NOMO-1 treated with DMSO at 0.1 percent for 48 hours (cell line): ENCODE data around the gene MOV10L1.

Experiments
- DNase-seq: peaks from one replicate; lab custom pipeline; 2025; ENCODE audit not compliant: unreplicated experiment; lab: John Stamatoyannopoulos, UW

MOV10L1 gene

DNA sequence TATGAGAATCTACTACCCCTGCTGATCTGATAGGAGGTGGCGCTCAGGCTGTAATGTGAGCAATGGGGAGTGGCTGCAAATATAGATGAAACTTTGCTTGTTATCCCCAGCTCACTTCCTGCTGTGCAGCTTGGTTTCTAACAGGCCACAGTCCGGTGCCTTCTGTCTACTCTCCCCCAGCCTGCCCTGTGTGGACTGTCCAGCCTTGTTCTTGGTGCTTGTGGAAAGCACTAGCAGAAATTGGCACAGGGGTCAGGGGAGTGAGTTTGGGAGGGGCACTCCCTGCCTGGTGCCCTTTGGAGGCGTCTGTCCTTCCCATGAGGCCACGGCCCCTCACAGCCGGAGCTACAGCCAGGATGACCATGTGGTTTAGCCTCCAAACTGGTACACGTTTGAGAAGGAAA, 14.3 kb downstream of the MOV10L1 start:
- DNase-seq: no peak

DNA sequence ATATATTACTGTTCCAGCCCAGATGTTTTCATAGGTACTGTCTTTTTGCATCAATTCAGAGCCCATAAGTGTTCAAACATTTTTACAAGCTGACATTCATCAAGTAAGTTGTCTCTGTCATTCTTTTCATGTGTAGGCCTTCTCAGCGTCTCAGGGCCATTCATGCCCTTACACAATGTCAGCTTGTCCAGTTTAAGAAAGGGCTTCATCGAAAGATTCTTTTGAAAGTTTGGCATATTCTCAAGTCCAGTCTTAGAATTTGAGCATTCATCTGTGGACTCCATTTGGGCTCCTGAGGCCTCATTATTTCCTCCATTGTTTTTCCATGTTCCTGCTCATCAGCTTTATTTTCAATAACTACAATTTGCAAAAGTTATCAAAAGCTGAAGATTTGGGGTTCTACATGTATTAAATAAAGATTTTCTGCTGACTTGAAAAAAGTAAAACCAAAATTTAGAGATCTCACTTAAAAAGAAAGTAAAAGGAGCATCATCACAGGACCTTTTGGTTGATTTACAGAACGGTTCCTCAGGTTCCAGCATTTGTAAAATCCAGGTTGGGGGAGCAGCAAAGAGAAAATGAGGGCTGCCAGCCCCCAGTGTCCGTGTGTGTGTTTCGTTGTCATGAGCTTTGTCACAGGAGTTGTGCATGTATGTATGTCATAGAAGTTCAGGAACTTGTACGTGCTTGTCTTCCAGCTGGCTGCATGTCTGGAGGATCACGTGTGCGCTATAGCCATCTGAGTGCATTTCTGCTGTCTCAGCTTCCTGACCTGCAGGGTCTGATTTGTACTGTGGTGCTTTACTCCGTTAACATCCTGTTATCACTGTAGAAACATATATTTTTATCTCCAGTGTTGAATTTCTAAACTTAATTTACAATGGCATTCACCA, 15.6 kb downstream of the MOV10L1 start:
- no peak for DNase-seq

DNA sequence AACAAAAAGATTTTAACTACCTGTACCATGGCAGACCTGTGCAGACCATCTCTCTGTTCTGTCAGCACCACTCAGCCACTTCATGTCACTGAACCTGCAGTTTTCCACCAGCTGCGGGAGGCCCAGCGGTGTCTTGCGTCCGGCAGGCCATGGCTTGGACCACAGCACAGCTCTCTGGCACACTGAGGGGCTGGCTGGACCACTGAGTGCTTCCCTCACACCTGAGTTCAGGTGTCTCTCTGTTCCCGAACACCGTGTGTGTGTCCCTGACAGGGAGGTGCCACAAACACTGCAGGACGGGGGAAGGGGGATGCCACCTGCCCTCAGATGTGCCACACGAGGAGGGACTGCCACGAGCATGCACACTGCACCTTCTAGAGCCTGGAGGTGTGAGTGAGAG, 17.7 kb downstream of the MOV10L1 start:
- DNase-seq: no peak

DNA sequence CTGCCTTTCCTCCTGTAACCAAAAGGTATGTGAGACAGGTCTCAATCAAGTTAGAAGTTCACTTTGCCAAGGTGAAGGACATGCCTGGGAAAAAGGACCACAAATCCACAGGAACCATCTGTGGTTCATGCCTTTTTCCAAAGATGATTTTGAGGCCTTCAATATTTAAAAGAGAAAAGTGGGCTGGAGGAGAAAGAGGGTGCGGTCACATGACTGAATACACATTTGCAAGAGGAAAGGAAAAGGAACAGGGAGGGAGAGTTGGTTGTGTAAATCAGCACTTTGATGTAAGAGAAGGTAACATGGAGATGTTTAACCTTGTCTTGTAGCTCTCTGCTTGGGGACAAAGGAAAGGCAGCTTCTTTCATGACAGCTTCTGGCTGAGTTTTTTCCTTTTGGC, 21.2 kb downstream of the MOV10L1 start:
- DNase-seq: no peak

DNA sequence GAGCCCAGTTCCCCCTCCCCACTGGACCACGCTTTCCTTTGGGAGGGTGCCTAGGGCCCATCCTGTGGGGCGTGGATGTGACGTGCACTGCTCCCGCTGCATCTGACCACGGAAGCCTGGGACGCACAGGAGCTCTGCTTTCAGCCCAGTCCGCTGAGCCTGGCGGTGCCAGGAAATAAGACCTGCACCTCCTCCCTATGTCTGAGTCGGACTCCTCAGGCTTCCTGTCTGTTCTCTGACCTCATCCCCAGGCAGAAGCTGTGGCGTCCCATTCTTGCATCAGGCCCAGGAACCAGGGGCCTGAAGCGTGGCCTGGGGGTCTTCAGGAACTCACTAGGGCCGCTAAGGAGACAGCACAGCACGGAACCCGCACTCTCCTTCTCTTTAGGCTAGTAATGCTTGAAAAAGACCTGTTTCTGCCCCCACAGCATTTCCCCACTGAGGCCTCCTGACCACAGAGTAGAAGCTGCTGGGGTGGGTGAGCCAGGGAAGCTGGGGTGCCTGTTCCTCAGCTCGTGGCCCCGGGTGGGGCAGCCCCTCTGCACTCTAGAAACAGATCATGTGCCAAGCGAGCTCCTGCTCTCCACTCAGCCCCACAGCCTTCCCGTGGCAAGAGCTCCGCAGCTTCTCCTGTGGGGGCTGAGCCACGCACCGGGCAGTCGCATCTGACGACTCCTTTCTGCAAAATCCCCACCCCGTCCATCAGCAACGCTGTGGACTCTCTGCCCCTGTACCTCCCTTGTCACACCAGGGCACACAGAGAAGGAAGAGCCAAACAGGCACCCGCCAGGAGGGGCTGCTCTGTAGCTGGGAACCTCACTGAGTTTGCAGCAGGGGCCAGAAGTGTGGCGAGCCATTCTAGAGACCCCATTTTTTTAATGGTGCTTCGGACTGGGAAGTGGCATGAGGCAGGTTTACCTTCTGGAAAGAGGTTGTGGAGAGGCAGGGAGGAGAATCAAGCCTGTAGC, 22.6 kb downstream of the MOV10L1 start:
- DNase-seq: no peak

DNA sequence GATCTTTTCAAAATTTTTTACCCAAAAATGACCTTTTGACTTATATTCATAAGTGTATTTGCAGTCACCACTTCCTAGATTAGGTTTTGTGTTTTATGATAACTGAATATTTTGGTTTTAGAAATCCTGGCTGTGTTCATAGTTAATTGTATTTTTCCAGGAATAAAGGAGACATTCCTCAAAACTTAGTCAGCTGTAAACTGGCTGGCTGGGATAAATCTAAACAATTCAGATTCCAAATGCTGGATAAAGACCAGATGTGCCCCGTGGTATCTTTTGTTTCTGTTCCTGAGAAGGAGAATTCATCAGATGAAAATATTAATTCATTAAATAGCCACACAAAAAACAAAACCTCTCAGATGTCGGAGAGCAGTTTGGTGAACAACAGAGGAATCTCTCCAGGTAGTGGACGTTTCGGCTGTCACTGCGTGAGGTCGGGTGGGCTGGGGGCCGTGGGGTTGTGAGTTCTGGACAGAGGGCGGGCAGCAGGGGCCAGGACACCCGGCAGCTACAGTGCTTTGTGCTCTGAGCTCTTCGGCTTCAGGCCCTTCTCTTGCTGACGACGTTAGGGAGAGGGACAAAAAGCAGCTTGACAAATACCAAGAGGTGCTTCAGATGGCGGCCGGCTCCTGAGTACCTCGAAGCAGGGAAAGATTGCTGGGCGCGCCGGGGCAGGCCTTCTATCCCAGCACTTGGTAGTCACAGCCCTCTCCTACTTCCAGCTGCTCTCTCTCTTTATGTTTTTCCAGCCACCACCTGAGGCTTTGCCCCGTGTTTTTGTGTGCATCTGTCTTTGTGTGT, 24.6 kb downstream of the MOV10L1 start:
- no peak for DNase-seq

DNA sequence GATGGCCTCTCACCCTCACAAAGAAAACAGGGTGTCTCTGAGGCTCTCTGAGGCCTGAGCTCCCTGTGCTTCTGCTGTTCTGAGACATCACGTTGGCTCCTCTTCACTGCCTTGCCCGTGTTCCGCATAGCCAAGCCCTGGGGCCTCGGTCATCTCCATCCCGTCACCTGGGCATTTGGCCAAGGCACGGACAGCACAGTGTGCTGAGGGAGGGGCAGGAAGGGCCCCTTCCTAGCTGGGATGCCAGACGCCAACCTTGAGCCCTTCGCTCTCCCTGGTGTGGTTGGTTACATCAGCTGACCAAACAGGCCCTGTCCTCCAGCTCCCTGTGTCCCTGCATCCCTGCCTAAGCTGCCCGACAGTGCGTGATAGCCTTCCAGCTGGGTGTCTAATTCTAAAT, 25.9 kb downstream of the MOV10L1 start:
- DNase-seq: no peak

DNA sequence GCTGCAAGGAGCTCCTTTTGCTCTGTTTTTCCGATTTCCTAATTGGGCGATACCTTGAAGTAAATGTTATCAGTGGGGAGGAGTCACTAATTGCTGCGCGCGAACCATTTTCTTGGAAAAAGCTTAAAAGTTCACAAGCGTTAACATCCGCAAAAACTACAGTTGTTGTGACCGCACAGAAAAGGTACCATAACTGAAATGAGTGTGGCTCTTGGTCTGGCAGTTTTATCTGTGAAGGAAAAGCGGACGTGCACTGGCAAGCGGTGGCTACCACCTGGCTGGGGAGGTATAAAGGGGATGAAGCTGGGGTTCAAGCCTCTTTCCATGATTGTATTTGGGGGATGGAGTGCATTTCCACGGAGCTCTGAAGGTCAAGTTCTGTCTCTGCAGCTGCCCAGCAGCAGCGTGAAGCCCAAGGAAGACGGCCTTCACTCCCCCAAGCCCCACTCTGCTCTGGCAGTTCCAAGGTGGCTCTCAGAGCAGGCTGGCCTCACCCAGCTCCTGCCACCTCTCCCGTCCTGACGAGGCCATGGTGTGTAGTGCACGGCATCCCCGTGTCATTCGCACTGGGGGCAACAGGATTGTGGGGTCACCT, 27.5 kb downstream of the MOV10L1 start:
- DNase-seq: no peak

DNA sequence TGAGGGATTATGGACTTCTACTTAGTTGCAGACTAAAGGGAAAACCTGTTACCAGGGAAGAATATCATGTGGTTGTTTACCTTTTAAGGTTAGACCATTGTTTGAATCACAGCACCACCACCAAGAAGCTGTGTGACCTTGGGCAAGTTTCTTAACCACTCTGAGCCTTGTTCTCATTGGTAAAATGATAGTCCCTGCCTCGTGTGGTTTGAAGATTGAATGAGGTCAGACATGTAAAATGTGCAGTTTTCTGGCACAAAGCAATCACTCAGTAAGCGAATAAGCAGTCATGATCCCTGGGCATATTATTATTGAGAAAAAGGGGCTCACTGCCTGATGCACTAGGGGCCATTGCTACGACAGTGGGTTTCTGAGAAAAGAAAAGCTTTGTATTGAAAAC, 28.3 kb downstream of the MOV10L1 start:
- no peak for DNase-seq

DNA sequence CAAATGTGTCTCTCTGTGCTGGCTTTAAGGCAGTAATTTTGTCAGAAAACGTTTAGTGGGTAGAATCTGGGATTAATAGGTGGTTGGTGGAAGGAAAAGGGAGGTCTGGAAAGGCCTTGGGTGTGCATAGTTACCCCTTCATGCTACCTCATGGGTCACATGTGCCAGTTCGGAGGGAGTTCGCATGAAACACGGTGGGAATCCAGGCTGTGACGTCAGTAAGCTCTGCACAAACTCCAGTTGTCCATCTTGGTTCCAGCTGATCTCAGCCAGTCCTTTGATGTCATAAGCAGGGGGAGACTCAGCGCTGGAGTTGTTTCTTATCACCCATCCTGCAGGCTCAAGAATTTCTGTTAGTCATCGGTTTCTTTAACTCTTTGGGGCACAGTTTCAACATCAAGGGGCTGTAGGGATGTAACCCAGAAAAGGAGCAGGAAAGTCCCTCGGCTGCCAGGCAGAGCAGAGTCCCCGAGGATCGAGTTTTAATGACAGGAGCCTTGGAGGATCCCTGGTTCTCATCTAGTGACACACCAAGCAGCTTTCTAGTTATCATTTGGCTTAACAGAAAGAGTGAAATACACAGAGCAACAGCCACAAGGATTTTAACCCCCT, 28.9 kb downstream of the MOV10L1 start:
- no peak for DNase-seq

DNA sequence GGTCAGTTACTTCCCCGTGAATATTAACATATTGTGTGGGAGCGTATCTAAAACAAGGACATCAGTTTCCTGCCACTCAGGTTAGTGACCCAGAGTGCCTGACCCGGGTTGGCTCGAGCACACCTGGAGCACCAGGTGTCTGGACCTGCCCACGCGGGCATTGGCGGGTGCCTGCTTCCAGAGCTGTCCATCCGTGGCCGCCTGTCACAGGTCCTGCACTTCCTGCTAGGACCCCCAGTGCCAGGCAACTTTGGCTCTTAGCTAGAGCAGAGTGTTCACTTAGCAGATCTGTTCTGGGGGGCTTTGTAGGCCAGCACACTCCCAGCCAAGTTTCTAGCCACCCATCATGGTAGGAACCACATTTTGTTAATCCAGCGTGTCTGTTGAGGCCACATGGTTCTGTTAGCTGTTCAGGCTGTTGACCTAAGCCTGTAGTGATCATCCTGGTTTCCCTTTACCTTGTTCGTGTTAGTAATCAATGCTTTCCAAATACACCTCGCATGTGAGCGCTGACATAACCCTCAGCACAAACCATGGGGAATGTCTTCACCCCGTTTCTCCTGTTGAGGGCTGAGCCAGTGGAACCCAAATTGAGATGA, 29.5 kb downstream of the MOV10L1 start:
- no peak for DNase-seq

DNA sequence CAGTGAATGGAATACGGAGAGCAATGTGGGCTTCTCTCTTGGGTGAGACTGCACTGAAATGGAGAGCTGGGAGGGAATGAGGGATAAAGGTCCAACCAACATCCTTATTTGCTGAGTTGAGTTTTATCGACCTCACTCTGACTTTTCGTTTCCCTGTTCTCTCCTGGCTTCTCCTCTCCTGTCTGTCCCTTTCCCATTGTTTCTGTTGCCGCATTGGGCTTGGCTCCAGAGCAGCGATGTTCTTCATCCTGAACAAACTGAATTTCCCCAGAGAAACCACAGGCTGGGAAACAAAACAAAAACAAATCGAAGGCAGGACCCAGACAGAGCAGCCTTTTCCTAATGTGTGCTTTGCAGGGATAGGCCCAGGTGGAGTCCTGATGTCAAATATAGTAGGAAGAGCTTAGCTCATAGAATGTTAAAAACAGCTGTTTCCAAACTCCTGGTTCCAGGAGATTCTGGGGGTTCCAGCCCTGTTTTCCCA, 30.0 kb downstream of the MOV10L1 start:
- DNase-seq: no peak

DNA sequence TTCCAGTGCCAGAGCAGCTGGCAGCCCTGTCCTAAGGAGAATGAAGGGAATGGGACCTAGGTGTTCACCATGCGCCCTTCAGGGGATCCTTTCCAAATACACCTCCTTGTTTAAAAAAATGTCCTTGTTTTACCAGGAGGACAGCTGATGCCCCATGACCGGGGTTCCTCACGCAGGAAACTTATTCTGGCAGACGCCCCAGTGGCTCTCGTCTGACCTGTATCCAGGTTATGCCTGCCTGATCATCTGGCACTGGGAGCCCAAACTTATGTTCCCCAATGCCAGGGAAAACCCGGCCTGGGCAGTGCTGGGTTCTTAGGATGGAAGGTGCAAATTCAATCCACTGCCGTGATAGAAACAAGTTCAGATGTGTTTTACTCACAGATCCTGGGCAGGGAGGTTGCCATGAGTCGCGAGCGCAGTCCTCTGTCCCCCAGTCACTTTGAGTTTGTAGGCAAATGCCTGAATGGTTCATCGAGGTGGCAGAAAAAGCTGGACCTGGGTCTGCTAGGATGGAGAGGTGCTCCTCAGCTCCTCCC, 31.5 kb downstream of the MOV10L1 start:
- DNase-seq: no peak

DNA sequence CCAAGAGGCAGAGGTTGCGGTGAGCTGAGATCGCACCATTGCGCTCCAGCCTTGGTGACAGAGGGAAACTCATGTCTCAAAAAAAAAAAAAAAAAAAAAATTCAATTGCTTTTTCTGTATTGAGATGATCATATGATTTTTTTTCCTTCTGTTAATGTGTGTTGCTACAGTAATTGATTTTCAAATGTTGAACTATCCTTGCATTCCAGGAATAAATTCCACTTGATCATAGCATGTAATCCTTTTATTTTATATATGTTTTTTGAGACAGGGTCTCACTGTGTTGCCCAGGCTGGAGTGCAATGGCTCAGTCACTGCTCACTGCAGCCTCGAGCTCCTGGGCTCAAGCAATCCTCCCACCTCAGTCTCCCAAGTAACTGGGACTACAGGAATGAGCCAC, 33.3 kb downstream of the MOV10L1 start:
- DNase-seq: no peak

DNA sequence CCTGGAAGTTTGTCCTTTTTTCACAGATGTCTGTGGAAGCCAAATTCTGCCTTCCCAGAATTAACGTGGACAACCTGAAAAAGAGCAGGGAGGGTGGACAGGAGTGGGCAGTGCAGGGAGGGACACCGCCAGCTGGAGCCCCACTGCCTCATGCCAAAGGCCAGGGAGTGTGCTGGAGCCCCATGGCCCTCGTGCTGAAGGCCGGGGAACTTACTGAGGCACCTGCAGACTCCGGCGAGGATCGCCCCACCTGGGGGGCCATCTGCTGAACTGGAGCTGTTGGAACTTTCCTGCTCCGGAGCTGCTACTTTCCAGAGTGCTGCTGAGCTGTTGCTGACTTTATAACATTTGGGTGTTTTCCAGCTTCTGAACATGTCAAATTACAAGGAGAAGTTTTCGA, 35.2 kb downstream of the MOV10L1 start:
- DNase-seq: no peak

DNA sequence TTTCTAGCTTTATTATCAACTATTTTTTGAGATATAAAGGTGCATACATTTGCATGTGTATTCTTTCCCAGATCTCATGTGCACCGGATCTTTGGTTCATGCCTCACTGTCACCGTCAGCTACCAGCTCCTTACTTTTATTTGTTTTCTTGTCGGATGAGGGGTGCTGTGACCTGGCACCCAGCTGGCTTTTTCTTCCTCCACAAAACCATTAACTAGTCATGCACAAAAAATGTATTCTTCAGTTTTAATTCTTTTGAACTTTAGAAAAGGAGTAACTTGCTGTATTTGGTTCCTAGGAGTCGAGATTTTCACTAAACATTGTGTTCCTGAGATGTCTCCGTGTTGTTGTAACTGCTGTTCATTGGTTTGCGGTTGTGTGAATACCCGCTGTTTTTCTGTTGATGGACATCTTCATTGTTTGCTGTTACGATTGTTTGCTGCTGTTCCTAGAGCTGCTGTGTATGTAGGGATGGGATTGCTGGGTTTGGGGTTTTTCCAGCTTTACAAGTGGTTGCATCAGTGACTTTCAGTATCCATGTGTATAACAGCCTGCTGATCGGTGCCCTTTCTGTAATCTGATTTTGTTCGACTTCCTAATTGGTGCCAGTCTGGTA, 39.4 kb downstream of the MOV10L1 start:
- no peak for DNase-seq

DNA sequence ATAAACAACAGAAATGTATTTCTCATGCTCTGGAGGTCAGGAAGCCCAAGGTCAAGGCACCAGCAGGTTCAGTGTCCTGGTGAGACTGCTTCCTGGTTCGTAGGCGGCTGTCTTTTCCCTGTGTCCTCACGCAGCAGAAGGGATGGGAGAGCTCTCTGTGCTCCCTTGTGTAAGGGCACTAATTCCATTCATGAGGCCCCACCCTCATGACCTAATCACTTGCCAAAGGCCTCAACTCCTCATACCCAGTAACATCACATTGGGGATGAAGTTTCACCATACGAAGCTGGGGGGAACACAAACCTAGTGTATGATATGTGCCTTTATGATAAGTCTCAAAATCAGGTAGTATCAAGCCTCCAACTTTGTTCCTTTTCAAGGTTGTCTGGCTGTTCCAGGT, 42.1 kb downstream of the MOV10L1 start:
- DNase-seq: no peak

DNA sequence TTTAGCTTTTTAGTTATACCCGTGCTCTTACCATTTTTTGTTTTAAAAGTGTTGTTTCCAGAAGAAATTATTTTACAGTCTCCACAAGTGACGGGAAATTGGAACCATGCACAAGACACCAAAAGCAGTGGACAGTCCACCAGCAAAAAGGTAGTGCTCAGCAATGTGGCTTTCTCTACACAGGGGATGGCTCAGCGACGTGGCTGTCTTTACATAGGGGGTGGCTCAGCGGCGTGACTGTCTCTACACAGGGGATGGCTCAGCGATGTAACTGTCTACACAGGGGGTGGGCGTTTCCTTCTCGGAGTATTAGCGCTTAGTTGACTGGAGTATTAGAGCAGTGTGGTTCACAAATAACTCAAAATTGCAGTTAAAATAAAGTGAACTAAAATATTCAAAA, 44.7 kb downstream of the MOV10L1 start:
- no peak for DNase-seq

DNA sequence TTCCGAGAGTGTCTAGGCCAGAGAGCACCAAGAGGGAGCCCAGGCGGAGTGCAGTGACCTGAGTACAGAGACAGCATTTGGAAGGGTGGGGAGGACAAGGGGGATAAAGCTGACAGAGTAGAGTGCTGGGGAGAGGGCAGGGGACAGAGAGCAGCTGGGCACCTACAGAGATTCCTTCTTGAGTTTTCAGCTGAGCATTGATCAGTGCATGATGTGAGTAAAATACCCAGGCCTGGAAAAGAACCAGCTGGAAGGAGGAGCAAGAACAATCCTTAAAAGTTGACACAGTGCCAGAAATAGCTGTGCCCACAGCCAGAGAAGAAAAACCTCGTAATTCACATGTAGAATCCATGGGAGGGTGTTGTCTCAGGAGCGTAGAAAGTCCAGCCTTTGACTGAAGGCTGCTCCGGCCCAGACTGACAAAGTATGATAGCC, 46.8 kb downstream of the MOV10L1 start:
- no peak for DNase-seq
